ENCODE data around the gene FRMD1.

- TF ChIP-seq POLR2A (IDR thresholded peaks at IDR 0.05) (no peak), EP300 (IDR thresholded peaks at IDR 0.05) (no peak)
Observed at GRCh38 chr6:168034537-168034936, 44.5 kb downstream of the FRMD1 start.
